ENCODE data around the gene CGB5.

The CGB5 gene

DNA sequence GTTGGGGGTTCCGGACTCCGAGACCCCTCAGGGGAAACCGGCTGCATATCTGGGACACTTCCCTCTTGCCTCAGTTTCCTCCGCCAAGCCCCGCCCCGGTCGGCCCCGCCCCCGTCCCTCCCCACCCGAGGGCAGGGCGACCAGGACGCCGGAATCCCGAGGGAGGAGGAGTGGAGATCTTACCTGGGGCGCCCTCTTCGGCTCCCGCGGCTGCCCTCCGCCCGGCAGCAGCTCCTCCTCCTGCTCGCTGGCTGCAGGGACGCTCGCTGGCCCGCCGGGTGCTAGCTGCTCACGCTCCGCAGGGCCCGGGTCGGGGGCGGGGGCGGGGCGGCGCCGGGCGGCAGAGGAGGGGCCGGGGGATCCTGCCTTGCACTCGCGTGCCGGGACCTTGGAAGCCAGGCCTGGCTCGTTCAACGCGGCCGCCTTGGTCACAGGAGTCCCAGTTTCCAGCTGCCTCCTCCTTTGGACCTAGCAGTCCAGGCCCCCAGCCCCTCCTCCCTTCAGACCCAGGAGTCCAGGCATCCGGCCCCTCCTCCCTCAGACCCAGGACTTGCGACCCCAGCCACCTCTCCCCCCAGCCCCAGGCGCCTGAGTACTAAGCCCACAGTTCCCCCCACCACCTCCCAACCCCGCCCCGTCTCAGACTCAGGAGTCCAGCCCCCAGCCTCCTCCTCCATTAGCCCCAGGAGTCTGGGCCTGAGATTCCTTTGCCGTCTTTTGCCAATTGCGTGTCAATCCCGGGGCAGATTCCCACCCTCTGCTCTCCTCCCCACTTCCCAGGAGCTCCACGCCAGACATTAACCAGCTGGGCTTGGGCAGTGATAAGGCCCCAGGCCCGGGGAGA, 21.3 kb downstream of the CGB5 start, which contains the start of gene NTF4:
Gene NTF4, minus strand, starts transcription at position 51 of the 844 bp plus-strand sequence. CDS start 2,821 bp downstream, outside the sequence.
- Histone ChIP-seq H3K4me3 (replicated peaks; ENCODE audit: insufficient read depth, low read length) (no peak within 1 kb of the TSS), H3K27ac (replicated peaks) (no peak within 1 kb of the TSS), H3K27me3 (ENCODE audit: insufficient read depth, poor library complexity, severe bottlenecking) (peaks cover 56% of the 10 kb centered on the region)
- no peak for DNase-seq (ENCODE audit: low read depth in 1 of 2, low spot score in 1 of 2)
- TF ChIP-seq SPI1 (IDR thresholded peaks at IDR 0.05; ENCODE audit: borderline replicate concordance, low read depth) (no peak), POLR2AphosphoS5 (IDR thresholded peaks at IDR 0.05; ENCODE audit: low read depth) (no peak)
- TF ChIP-seq, protein P1, sequence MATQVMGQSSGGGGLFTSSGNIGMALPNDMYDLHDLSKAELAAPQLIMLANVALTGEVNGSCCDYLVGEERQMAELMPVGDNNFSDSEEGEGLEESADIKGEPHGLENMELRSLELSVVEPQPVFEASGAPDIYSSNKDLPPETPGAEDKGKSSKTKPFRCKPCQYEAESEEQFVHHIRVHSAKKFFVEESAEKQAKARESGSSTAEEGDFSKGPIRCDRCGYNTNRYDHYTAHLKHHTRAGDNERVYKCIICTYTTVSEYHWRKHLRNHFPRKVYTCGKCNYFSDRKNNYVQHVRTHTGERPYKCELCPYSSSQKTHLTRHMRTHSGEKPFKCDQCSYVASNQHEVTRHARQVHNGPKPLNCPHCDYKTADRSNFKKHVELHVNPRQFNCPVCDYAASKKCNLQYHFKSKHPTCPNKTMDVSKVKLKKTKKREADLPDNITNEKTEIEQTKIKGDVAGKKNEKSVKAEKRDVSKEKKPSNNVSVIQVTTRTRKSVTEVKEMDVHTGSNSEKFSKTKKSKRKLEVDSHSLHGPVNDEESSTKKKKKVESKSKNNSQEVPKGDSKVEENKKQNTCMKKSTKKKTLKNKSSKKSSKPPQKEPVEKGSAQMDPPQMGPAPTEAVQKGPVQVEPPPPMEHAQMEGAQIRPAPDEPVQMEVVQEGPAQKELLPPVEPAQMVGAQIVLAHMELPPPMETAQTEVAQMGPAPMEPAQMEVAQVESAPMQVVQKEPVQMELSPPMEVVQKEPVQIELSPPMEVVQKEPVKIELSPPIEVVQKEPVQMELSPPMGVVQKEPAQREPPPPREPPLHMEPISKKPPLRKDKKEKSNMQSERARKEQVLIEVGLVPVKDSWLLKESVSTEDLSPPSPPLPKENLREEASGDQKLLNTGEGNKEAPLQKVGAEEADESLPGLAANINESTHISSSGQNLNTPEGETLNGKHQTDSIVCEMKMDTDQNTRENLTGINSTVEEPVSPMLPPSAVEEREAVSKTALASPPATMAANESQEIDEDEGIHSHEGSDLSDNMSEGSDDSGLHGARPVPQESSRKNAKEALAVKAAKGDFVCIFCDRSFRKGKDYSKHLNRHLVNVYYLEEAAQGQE (IDR thresholded peaks at IDR 0.05; ENCODE audit: insufficient replicate concordance, low read depth) = no peak
- TF ChIP-seq, protein P2, sequence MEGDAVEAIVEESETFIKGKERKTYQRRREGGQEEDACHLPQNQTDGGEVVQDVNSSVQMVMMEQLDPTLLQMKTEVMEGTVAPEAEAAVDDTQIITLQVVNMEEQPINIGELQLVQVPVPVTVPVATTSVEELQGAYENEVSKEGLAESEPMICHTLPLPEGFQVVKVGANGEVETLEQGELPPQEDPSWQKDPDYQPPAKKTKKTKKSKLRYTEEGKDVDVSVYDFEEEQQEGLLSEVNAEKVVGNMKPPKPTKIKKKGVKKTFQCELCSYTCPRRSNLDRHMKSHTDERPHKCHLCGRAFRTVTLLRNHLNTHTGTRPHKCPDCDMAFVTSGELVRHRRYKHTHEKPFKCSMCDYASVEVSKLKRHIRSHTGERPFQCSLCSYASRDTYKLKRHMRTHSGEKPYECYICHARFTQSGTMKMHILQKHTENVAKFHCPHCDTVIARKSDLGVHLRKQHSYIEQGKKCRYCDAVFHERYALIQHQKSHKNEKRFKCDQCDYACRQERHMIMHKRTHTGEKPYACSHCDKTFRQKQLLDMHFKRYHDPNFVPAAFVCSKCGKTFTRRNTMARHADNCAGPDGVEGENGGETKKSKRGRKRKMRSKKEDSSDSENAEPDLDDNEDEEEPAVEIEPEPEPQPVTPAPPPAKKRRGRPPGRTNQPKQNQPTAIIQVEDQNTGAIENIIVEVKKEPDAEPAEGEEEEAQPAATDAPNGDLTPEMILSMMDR (IDR thresholded peaks at IDR 0.05; ENCODE audit: insufficient read depth, low read length) = no peak

DNA sequence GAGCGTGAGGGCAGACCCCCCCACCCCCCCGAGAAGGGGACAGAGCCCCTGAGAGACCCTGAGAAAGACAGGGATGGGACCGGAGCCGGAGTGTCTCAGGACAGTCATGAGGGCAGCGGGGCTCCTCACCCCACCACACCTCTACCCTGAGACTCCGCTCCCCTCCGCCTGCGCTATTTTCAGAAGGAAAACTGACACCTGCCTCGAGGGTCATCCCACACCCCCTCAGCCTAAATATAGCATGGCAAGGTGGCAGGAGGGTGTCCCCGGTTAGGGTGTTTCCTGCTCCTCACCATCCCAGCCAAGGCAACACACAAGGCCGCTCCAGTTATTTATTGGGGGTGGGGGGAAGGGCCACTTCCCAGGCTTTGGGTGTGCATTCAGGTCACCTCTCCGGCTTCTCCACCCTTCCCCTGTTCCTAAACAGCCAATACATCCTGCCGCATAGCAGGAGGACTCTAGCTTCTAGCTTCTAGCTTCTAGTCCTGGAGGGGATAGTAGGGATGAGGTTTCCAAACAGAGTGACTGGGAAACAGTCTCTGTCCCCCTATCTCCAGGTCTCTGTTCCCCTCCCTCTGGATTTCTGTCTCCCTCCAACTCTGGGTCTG, 22.4 kb downstream of the CGB5 start:
- no peak overlapping the region for H3K27ac ChIP-seq (replicated peaks)
- TF ChIP-seq GABPA (IDR thresholded peaks at IDR 0.05; ENCODE audit: low read depth) = no peak
- no peak for TF ChIP-seq POLR2AphosphoS5 (IDR thresholded peaks at IDR 0.05; ENCODE audit: low read depth)
- TF ChIP-seq, protein P2 (IDR thresholded peaks at IDR 0.05; ENCODE audit: insufficient read depth, low read length) = no peak
- TF ChIP-seq, protein P1 (IDR thresholded peaks at IDR 0.05; ENCODE audit: insufficient replicate concordance, low read depth) = no peak
- TF ChIP-seq SPI1 (IDR thresholded peaks at IDR 0.05; ENCODE audit: borderline replicate concordance, low read depth) = no peak
- no peak overlapping the region for H3K4me3 ChIP-seq (replicated peaks; ENCODE audit: insufficient read depth, low read length)
- H3K27me3 ChIP-seq (ENCODE audit: insufficient read depth, poor library complexity, severe bottlenecking) = peaks cover 52% of the 10 kb centered on the region
- no peak for DNase-seq (ENCODE audit: low read depth in 1 of 2, low spot score in 1 of 2)

DNA sequence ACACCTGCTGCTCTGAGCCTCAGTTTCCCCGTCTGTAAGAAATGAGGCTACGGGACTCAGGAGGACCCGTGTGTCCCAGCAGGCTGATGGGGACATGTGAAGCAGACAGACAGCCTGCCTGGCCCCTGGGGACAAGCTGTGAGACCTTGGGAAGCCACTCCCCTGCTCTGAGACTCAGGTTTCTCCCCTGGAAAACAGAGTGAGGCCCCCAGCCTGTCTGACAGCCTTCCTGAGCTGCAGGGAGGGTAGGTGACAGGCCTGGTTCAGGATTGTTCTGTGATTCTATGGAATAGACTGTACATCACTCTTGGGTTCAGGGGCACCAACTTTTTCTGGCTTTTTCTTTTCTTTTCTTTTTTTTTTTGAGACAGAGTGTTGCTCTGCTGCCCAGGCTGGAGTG, 23.9 kb downstream of the CGB5 start:
- TF ChIP-seq, protein P1 (IDR thresholded peaks at IDR 0.05; ENCODE audit: insufficient replicate concordance, low read depth) = no peak
- TF ChIP-seq GABPA (IDR thresholded peaks at IDR 0.05; ENCODE audit: low read depth) (no peak), SPI1 (IDR thresholded peaks at IDR 0.05; ENCODE audit: borderline replicate concordance, low read depth) (no peak), POLR2AphosphoS5 (IDR thresholded peaks at IDR 0.05; ENCODE audit: low read depth) (no peak)
- TF ChIP-seq, protein P2 (IDR thresholded peaks at IDR 0.05; ENCODE audit: insufficient read depth, low read length) = no peak
- Histone ChIP-seq H3K27ac (replicated peaks) (no peak overlapping the region), H3K27me3 (ENCODE audit: insufficient read depth, poor library complexity, severe bottlenecking) (peaks cover 49% of the 10 kb centered on the region), H3K4me3 (replicated peaks; ENCODE audit: insufficient read depth, low read length) (no peak overlapping the region)
- no peak for DNase-seq (ENCODE audit: low read depth in 1 of 2, low spot score in 1 of 2)
